Ovary (tissue), 3 donors: ENCODE measurements around the gene FBXL2.

Experiments
- CTCF ChIP-seq, 3 donors: fragments of 450-650 bp in 2 of 3; fragments of 200-600 bp in 1 of 3; IDR thresholded peaks; one replicate each; pipeline versions ENCODE4 v1.5.1 to v1.8.0; 2016 to 2022; ENCODE audit warnings: antibody characterized with exemption in 3 of 3, mild to moderate bottlenecking in 1 of 3
- EP300 ChIP-seq: sonication (generic); formaldehyde crosslinking; IDR thresholded peaks from one replicate; pipeline ENCODE4 v1.6.1; 2017; ENCODE audit warnings: antibody characterized with exemption
- donor health status: DM: no; HTN: no; CAD: no.

GRCh38 chr3:33391255-33391995 lies 114.2 kb downstream of the FBXL2 start:
- TF ChIP-seq CTCF (IDR thresholded peaks at IDR 0.05) (no peak), EP300 (no peak)
